GM12878 (cell line): ENCODE results near the gene GALNT12. TPM values are rescaled to one million over a fixed set of nuclear protein-coding genes. Genes with fewer than 3 reads are reported as not detected.

Experiments
- ATAC-seq: fragments of 200-7000 bp; cut with Tn5 transposase; 3 replicates; pipeline ENCODE4 v1.9.1; 2020; ENCODE audit warnings: mild to moderate bottlenecking, moderate library complexity
- BruUV-seq: library from RNA; stranded (reverse); fragments of 400-500 nt; replicated peaks from 2 replicates; lab custom pipeline; 2021; lab: Mats Ljungman, UMichigan
- CTCF ChIA-PET: fragments of 300-600 bp; sonication (Branson Sonifier 250); formaldehyde crosslinking; extraction: SDS; loops from one replicate; lab custom pipeline; 2021; ENCODE audit warnings: inconsistent platforms; lab: Yijun Ruan, JAX
- POLR2A ChIA-PET: fragments of 350-600 bp; formaldehyde crosslinking; extraction: SDS; loops from one replicate; lab custom pipeline; 2021; ENCODE audit warnings: inconsistent platforms; lab: Charles Lee
- RAD21 ChIA-PET: fragments of 300-600 bp; sonication (Branson Sonifier 250); formaldehyde crosslinking; loops from one replicate; lab custom pipeline; 2023; ENCODE audit warnings: antibody characterized with exemption; ENCODE audit not compliant: unreplicated experiment; lab: Charles Lee
- SMC1A ChIA-PET: fragments of 300-600 bp; sonication (Branson Sonifier 250); formaldehyde crosslinking; loops from one replicate; lab custom pipeline; 2023; ENCODE audit not compliant: unreplicated experiment, uncharacterized antibody; lab: Charles Lee
- DNase-seq: peaks from one replicate; pipeline ENCODE4 v3.0.0-alpha.2; 2011; ENCODE audit warnings: low read depth, low spot score
- FAIRE-seq: peaks from 3 replicates; lab custom pipeline; 2011; peaks lifted over from hg19 to GRCh38; lab: Jason Lieb, UNC
- H2AFZ ChIP-seq: 2 replicates; pipeline ENCODE4 v1.6.0; 2011; ENCODE audit warnings: low read depth, low read length, control low read depth; ENCODE audit not compliant: control insufficient read depth
- H3K27ac ChIP-seq: 2 replicates; pipeline ENCODE4 v1.5.1; 2011; ENCODE audit warnings: control low read depth; ENCODE audit not compliant: control insufficient read depth, insufficient read depth
- H3K27me3 ChIP-seq, 2 experiments: replicated peaks in 1 of 2; 2 replicates each; pipeline versions ENCODE4 v1.6.0 to v1.6.1; 2011; ENCODE audit warnings: low read length in 1 of 2; ENCODE audit not compliant: control insufficient read depth in 2 of 2, insufficient read depth in 2 of 2
- H3K36me3 ChIP-seq, 2 experiments: 2 replicates each; pipeline ENCODE4 v1.5.1; 2011; ENCODE audit warnings: low read length in 1 of 2; ENCODE audit not compliant: control insufficient read depth in 2 of 2, insufficient read depth in 2 of 2
- H3K4me1 ChIP-seq: 2 replicates; pipeline ENCODE4 v1.6.1; 2011; ENCODE audit warnings: mild to moderate bottlenecking, low read length, moderate library complexity, mixed read lengths; ENCODE audit not compliant: control insufficient read depth, insufficient read depth
- H3K4me2 ChIP-seq: 2 replicates; pipeline ENCODE4 v1.6.0; 2011; ENCODE audit warnings: control low read depth; ENCODE audit not compliant: control insufficient read depth, insufficient read depth
- H3K4me3 ChIP-seq: fragments of 200-600 bp; sonication (generic); 2 replicates; pipeline ENCODE4 v1.5.1; 2016
- H3K79me2 ChIP-seq: 2 replicates; pipeline ENCODE4 v1.6.0; 2011; ENCODE audit warnings: low read length; ENCODE audit not compliant: control insufficient read depth, insufficient read depth
- H3K9ac ChIP-seq: 2 replicates; pipeline ENCODE4 v1.8.0; 2011; ENCODE audit warnings: low read length, control low read depth, mixed read lengths; ENCODE audit not compliant: control insufficient read depth, insufficient read depth
- H3K9me3 ChIP-seq: replicated peaks from 3 replicates; pipeline ENCODE4 v1.5.1; 2011; ENCODE audit warnings: mild to moderate bottlenecking, low read length; ENCODE audit not compliant: control insufficient read depth, insufficient read depth
- H4K20me1 ChIP-seq: 2 replicates; pipeline ENCODE4 v1.6.0; 2011; ENCODE audit not compliant: control insufficient read depth, insufficient read depth
- BACH1 ChIP-seq: fragments of 450-650 bp; IDR thresholded peaks from 2 replicates; pipeline ENCODE4 v1.6.1; 2017; ENCODE audit warnings: mild to moderate bottlenecking, borderline replicate concordance
- EED ChIP-seq: sonication (generic); IDR thresholded peaks from 2 replicates; pipeline ENCODE4 v1.6.1; 2016; ENCODE audit warnings: antibody characterized with exemption, low read depth
- SREBF2 ChIP-seq: IDR thresholded peaks from 2 replicates; pipeline ENCODE4 v1.6.1; 2012; ENCODE audit warnings: mild to moderate bottlenecking, low read length
- STAT3 ChIP-seq: IDR thresholded peaks from 2 replicates; pipeline ENCODE4 v1.6.1; 2011; ENCODE audit warnings: low read depth, low read length, improper control_type of control experiment
- ZSCAN29 ChIP-seq: fragments of 450-650 bp; IDR thresholded peaks from 2 replicates; pipeline ENCODE4 v1.6.1; 2017; ENCODE audit warnings: mild to moderate bottlenecking, moderate library complexity
- WGBS: methylation state at CpG from one replicate; pipeline ENCODE4 v1.1.6; 2016; ENCODE audit warnings: low lambda C conversion rate; ENCODE audit not compliant: insufficient replicate concordance, insufficient coverage; ENCODE audit errors: missing lambda C conversion rate; 5-methylcytosine and 5-hydroxymethylcytosine counted together
- in situ Hi-C: fragments of 300-500 bp; cut with MboI; formaldehyde crosslinking; loops from 9 replicates; pipeline ENCODE4 v1.14.3; 2018; ENCODE audit warnings: mixed read lengths
- intact Hi-C: fragments of 100-400 bp; cut with micrococcal nuclease; formaldehyde crosslinking; loops from one replicate; pipeline ENCODE4 v1.14.2; 2022; ENCODE audit not compliant: unreplicated experiment
- polyA plus RNA-seq, 11 experiments: library from polyadenylated mRNA; depleted of rRNA in 4 of 11; unstranded in 6 of 11; stranded (reverse) in 5 of 11; fragments of >200 nt; fragmentation: Nextera tagmentation in 4 of 11; fragmentation: Illumina TruSeq in 1 of 11; extraction: Ambion mirVana in 4 of 11; extraction: Trizol in 1 of 11; gene quantifications; 1 replicate in 1 of 11; 2 replicates in 10 of 11; pipeline versions ENCODE4 v1.2.1 to v1.2.3, GENCODE V29; 2011 to 2016; ENCODE audit warnings: inconsistent platforms in 2 of 11, missing spikeins in 2 of 11, low read depth in 1 of 11
- total RNA-seq, 4 experiments: library from RNA; depleted of rRNA in 3 of 4; stranded (reverse); fragments of >200 nt in 3 of 4; fragmentation: Illumina TruSeq in 1 of 4; extraction: Trizol in 1 of 4; gene quantifications; 2 replicates each; pipeline versions ENCODE4 v1.2.1 to v1.2.3, GENCODE V29; 2013 to 2021
- TF ChIP-seq, protein P1 (sequence below): fragments of 450-650 bp; IDR thresholded peaks from 2 replicates; pipeline ENCODE4 v1.6.1; 2016; ENCODE audit warnings: mild to moderate bottlenecking
- TF ChIP-seq, protein P2 (sequence below): IDR thresholded peaks from 2 replicates; pipeline ENCODE4 v1.6.1; 2012; ENCODE audit warnings: low read depth, low read length, improper control_type of control experiment

GALNT12 gene
- total and polyA plus RNA-seq, 10 of the 15 experiments (the other 5 are each of a cell fraction or from before 2014, with no cell fraction given), result 0.13 to 5.3 (median 3.2) TPM

- TF ChIP-seq, protein P1, sequence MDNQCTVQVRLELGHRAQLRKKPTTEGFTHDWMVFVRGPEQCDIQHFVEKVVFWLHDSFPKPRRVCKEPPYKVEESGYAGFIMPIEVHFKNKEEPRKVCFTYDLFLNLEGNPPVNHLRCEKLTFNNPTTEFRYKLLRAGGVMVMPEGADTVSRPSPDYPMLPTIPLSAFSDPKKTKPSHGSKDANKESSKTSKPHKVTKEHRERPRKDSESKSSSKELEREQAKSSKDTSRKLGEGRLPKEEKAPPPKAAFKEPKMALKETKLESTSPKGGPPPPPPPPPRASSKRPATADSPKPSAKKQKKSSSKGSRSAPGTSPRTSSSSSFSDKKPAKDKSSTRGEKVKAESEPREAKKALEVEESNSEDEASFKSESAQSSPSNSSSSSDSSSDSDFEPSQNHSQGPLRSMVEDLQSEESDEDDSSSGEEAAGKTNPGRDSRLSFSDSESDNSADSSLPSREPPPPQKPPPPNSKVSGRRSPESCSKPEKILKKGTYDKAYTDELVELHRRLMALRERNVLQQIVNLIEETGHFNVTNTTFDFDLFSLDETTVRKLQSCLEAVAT, result no peak
- no peak for TF ChIP-seq EED
- no peak for TF ChIP-seq STAT3
- no peak for TF ChIP-seq ZSCAN29
Observed at GRCh38 chr9:98823666-98824334, 16.3 kb downstream of the GALNT12 start (continued).

DNA sequence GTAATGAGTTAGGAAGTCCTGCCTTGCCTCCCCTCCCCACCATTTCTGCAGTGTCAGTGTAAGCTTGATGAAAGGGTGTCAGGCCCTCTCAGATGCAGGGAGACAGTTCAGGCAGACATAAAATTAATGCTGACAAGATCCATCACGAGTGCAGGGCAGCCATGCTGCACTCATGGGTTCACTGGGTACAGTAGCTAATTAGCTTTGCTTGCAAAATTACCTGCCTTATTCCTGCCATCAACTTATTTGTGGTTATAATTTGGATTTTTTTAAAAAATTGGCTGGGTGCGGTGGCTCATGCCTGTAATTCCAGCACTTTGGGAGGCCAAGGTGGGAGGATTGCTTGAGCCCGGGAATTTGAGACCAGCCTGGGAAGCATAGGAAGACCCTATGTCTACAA lies 17.9 kb downstream of the GALNT12 start:
- WGBS, result 58% methylated on average over 3 of the region's 3 CpGs
- intact Hi-C loops (no loop called here), in situ Hi-C loops (no loop called here)
- H3K9ac ChIP-seq, result no peak overlapping the region
- no peaks in the 10 kb centered on the region for H3K36me3 ChIP-seq
- TF ChIP-seq, protein P2, sequence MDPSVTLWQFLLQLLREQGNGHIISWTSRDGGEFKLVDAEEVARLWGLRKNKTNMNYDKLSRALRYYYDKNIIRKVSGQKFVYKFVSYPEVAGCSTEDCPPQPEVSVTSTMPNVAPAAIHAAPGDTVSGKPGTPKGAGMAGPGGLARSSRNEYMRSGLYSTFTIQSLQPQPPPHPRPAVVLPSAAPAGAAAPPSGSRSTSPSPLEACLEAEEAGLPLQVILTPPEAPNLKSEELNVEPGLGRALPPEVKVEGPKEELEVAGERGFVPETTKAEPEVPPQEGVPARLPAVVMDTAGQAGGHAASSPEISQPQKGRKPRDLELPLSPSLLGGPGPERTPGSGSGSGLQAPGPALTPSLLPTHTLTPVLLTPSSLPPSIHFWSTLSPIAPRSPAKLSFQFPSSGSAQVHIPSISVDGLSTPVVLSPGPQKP, result no peak
- no peak for TF ChIP-seq BACH1
- no peak for TF ChIP-seq SREBF2
- ATAC-seq (no peak), DNase-seq (no peak), FAIRE-seq (no peak)
- no peak overlapping the region for H3K4me3 ChIP-seq
- H3K27ac ChIP-seq, result no peak overlapping the region
- H3K4me2 ChIP-seq, result no peak overlapping the region
- SMC1A ChIA-PET, result interaction anchor here (1.2 kb wide), 1 partner anchor 11 kb away, joined by 3 read pairs; no protein-coding TSS in a partner anchor
- RAD21 ChIA-PET, result no interaction called here
- no TSS peak for BruUV-seq
- CTCF ChIA-PET, result interaction anchor here (0.5 kb wide), 1 partner anchor 316 kb away, joined by 3 read pairs; no protein-coding TSS in a partner anchor
- no peaks in the 10 kb centered on the region for H3K4me1 ChIP-seq
- POLR2A ChIA-PET, result no interaction called here
- no peak overlapping the region for H2AFZ ChIP-seq
- no peaks in the 10 kb centered on the region for H4K20me1 ChIP-seq
- no peaks in the 10 kb centered on the region for H3K9me3 ChIP-seq
- no peaks in the 10 kb centered on the region for H3K79me2 ChIP-seq
- no peaks in the 10 kb centered on the region for H3K27me3 ChIP-seq
